Smooth muscle cell (in vitro differentiated cells): ENCODE results near the gene ETV3L. TPM values are rescaled to one million over a fixed set of nuclear protein-coding genes. Genes with fewer than 3 reads are reported as not detected.

Experiments used
- DNase-seq: peaks from one replicate; lab custom pipeline; 2025; ENCODE audit not compliant: unreplicated experiment; lab: John Stamatoyannopoulos, UW
- H2AFZ ChIP-seq: fragments of 200-600 bp; sonication (generic); 2 replicates; pipeline ENCODE4 v1.6.0; 2016; ENCODE audit warnings: antibody characterized with exemption, low read depth, mild to moderate bottlenecking
- H3F3A ChIP-seq: fragments of 200-600 bp; sonication (generic); 2 replicates; pipeline ENCODE4 v1.6.0; 2017; ENCODE audit warnings: antibody characterized with exemption, low read depth
- H3K27ac ChIP-seq: fragments of 200-600 bp; sonication (generic); 2 replicates; pipeline ENCODE4 v1.5.1; 2016; ENCODE audit warnings: low read depth, mild to moderate bottlenecking
- H3K27me3 ChIP-seq: fragments of 200-600 bp; sonication (generic); 2 replicates; pipeline ENCODE4 v1.6.1; 2016; ENCODE audit warnings: low read depth, mild to moderate bottlenecking
- H3K36me3 ChIP-seq: fragments of 200-600 bp; sonication (generic); 2 replicates; pipeline ENCODE4 v1.5.1; 2016; ENCODE audit warnings: low read depth
- H3K4me1 ChIP-seq: fragments of 200-600 bp; sonication (generic); 2 replicates; pipeline ENCODE4 v1.5.1; 2016; ENCODE audit warnings: low read depth
- H3K4me2 ChIP-seq: fragments of 200-600 bp; sonication (generic); 2 replicates; pipeline ENCODE4 v1.6.0; 2016; ENCODE audit warnings: mild to moderate bottlenecking
- H3K4me3 ChIP-seq: fragments of 200-600 bp; sonication (generic); 2 replicates; pipeline ENCODE4 v1.5.1; 2016; ENCODE audit warnings: mild to moderate bottlenecking
- H3K79me2 ChIP-seq: fragments of 200-600 bp; sonication (generic); 2 replicates; pipeline ENCODE4 v1.6.0; 2016; ENCODE audit warnings: low read depth, mild to moderate bottlenecking
- H3K9ac ChIP-seq: fragments of 200-600 bp; sonication (generic); 2 replicates; pipeline ENCODE4 v1.6.0; 2016; ENCODE audit warnings: low read depth
- H3K9me3 ChIP-seq: fragments of 200-600 bp; sonication (generic); replicated peaks from 2 replicates; pipeline ENCODE4 v1.5.1; 2016; ENCODE audit warnings: low read depth
- H4K20me1 ChIP-seq: fragments of 200-600 bp; sonication (generic); 2 replicates; pipeline ENCODE4 v1.6.0; 2016; ENCODE audit warnings: low read depth
- CTCF ChIP-seq: fragments of 200-600 bp; sonication (generic); IDR thresholded peaks from 2 replicates; pipeline ENCODE4 v1.5.1; 2017; ENCODE audit warnings: borderline replicate concordance, mild to moderate bottlenecking, antibody characterized with exemption; ENCODE audit not compliant: insufficient read depth, poor library complexity, severe bottlenecking
- WGBS: methylation state at CpG from one replicate; pipeline ENCODE4 v1.1.7; 2016; ENCODE audit warnings: low lambda C conversion rate; 5-methylcytosine and 5-hydroxymethylcytosine counted together
- polyA plus RNA-seq: library from polyadenylated mRNA; unstranded; fragments of >200 nt; fragmentation: Nextera tagmentation; extraction: Ambion mirVana; gene quantifications from 2 replicates; pipeline ENCODE4 v1.2.1, GENCODE V29; 2016
- total RNA-seq: library from RNA; depleted of rRNA; stranded (reverse); fragments of >200 nt; gene quantifications from 2 replicates; pipeline ENCODE4 v1.2.3, GENCODE V29; 2014

Gene ETV3L
- total and polyA plus RNA-seq, 2 experiments from 2014 or later, result not detected

DNA sequence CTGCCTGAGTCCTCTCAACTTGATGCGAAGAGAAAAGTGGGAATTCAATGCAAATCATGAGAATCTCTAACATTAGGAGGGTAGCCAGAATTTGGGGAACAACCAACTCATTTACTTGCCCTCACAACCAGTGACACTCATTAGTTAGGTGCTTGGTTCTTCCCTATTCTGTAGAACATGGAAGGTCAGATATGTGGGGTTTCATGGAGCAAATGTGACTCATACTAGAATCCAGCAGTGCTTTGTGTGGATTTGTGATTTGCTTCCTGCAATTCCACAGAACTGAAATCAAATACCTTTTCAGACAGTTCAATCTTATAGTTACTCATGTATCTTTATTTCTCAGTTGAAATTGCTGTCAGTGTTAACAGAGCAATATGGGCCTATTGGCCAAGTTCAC lies 45.5 kb upstream of the ETV3L start:
- Histone ChIP-seq H3F3A (peaks cover 11% of the 10 kb centered on the region), H3K9ac (no peak overlapping the region), H3K27ac (no peak overlapping the region), H3K9me3 (no peaks in the 10 kb centered on the region), H3K36me3 (no peaks in the 10 kb centered on the region), H3K79me2 (no peaks in the 10 kb centered on the region), H3K4me2 (no peak overlapping the region), H2AFZ (no peak overlapping the region), H3K4me1 (peaks cover 13% of the 10 kb centered on the region), H3K4me3 (no peak overlapping the region), H4K20me1 (no peaks in the 10 kb centered on the region), H3K27me3 (no peaks in the 10 kb centered on the region)
- DNase-seq, result no peak
- WGBS, result 96% methylated on average over 1 of the region's 1 CpG
- TF ChIP-seq CTCF, result no peak

- 93% methylated on average over 1 of the region's 1 CpG for WGBS
- peaks cover 16% of the 10 kb centered on the region for H3K4me1 ChIP-seq
- no peak overlapping the region for H3K4me3 ChIP-seq
- no peaks in the 10 kb centered on the region for H3K27me3 ChIP-seq
- no peaks in the 10 kb centered on the region for H3K9me3 ChIP-seq
- H3K27ac ChIP-seq, result no peak overlapping the region
- no peak overlapping the region for H3K9ac ChIP-seq
- DNase-seq, result no peak
- no peak overlapping the region for H3K4me2 ChIP-seq
- H3F3A ChIP-seq, result peaks cover 16% of the 10 kb centered on the region
- H4K20me1 ChIP-seq, result no peaks in the 10 kb centered on the region
- TF ChIP-seq CTCF, result no peak
- H2AFZ ChIP-seq, result no peak overlapping the region
- H3K36me3 ChIP-seq, result no peaks in the 10 kb centered on the region
- H3K79me2 ChIP-seq, result no peaks in the 10 kb centered on the region
Observed at GRCh38 chr1:157144509-157144908, 44.9 kb upstream of the ETV3L start.

DNA sequence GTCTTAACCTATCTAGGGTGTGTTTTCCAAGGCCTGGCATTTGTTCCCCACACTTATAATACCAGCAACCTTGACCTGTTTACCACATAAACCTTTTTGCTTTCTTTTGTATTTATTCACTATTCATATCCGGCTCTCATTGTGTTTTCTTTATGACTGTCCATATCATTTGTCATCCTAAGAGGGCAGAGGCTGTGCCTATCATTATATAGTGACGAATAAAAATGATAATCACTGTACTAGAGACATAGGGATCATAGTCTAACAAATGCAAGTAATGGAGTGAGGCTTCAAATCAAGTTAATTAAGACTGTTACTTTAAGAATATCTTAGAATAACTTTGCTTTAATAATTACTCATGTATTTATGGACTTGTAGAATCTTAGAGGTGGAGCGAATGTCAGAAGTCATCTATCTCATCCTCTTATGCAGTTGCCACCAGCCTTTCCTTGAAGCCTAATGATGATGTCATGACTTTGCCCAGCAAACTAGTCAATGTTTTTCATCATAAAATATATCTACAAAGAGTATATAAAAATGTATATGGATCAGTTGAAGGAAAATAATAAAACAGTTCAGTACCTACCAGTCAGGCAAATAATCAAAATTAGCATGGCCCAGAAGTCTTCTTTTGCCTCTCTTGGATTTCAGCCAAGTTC lies 43.3 kb upstream of the ETV3L start:
- no peaks in the 10 kb centered on the region for H3K9me3 ChIP-seq
- peaks cover 27% of the 10 kb centered on the region for H3F3A ChIP-seq
- H3K36me3 ChIP-seq, result no peaks in the 10 kb centered on the region
- no peak overlapping the region for H2AFZ ChIP-seq
- peaks cover 13% of the 10 kb centered on the region for H3K4me1 ChIP-seq
- H4K20me1 ChIP-seq, result peaks cover under 1% of the 10 kb centered on the region
- no peaks in the 10 kb centered on the region for H3K27me3 ChIP-seq
- TF ChIP-seq CTCF, result no peak
- no peak overlapping the region for H3K27ac ChIP-seq
- no peak overlapping the region for H3K4me3 ChIP-seq
- DNase-seq, result no peak
- H3K4me2 ChIP-seq, result no peak overlapping the region
- no peak overlapping the region for H3K9ac ChIP-seq
- WGBS, result 95% methylated on average over 3 of the region's 3 CpGs
- H3K79me2 ChIP-seq, result peaks cover under 1% of the 10 kb centered on the region

- no peak for TF ChIP-seq CTCF
- no peaks in the 10 kb centered on the region for H3K9me3 ChIP-seq
- peaks cover 7% of the 10 kb centered on the region for H3K79me2 ChIP-seq
- no peak overlapping the region for H3K4me3 ChIP-seq
- H3K4me1 ChIP-seq, result peaks cover 10% of the 10 kb centered on the region
- no peaks in the 10 kb centered on the region for H3K27me3 ChIP-seq
- peaks cover 7% of the 10 kb centered on the region for H4K20me1 ChIP-seq
- no peak overlapping the region for H3K4me2 ChIP-seq
- no peak for DNase-seq
- H3K36me3 ChIP-seq, result no peaks in the 10 kb centered on the region
- 70% methylated on average over 2 of the region's 2 CpGs for WGBS
- no peak overlapping the region for H2AFZ ChIP-seq
- no peak overlapping the region for H3K27ac ChIP-seq
- H3K9ac ChIP-seq, result no peak overlapping the region
- peaks cover 34% of the 10 kb centered on the region for H3F3A ChIP-seq
Observed at GRCh38 chr1:157142201-157142600, 42.6 kb upstream of the ETV3L start.
